Activated CD8-positive, alpha-beta memory T cell treated with anti-CD3 and anti-CD28 coated beads for 36 hours (primary cell): Measurements from ENCODE around the gene PGBD5. TPM values are rescaled to one million over a fixed set of nuclear protein-coding genes. Genes with fewer than 3 reads are reported as not detected.

Source experiments
- CTCF ChIA-PET: fragments of 350-600 bp; sonication (Branson Sonifier 250); formaldehyde crosslinking; loops from one replicate; lab custom pipeline; 2021; ENCODE audit warnings: antibody characterized with exemption; lab: Charles Lee
- POLR2A ChIA-PET: fragments of 350-600 bp; sonication (Branson Sonifier 250); formaldehyde crosslinking; loops from one replicate; lab custom pipeline; 2021; ENCODE audit warnings: antibody characterized with exemption; lab: Charles Lee
- total RNA-seq, 2 experiments: library from RNA; stranded (reverse); gene quantifications; one replicate each; pipeline ENCODE4 v1.2.3, GENCODE V29; 2021

Gene PGBD5
- total RNA-seq, 2 experiments from 2014 or later, result 0.04 TPM; not detected in 1

GRCh38 chr1:230317823-230318819, 108.0 kb downstream of the PGBD5 start:
- CTCF ChIA-PET, result interaction anchor here (1.2 kb wide), 1 partner anchor 26 kb away, joined by 4 read pairs; no protein-coding TSS in a partner anchor
- POLR2A ChIA-PET, result no interaction called here

DNA sequence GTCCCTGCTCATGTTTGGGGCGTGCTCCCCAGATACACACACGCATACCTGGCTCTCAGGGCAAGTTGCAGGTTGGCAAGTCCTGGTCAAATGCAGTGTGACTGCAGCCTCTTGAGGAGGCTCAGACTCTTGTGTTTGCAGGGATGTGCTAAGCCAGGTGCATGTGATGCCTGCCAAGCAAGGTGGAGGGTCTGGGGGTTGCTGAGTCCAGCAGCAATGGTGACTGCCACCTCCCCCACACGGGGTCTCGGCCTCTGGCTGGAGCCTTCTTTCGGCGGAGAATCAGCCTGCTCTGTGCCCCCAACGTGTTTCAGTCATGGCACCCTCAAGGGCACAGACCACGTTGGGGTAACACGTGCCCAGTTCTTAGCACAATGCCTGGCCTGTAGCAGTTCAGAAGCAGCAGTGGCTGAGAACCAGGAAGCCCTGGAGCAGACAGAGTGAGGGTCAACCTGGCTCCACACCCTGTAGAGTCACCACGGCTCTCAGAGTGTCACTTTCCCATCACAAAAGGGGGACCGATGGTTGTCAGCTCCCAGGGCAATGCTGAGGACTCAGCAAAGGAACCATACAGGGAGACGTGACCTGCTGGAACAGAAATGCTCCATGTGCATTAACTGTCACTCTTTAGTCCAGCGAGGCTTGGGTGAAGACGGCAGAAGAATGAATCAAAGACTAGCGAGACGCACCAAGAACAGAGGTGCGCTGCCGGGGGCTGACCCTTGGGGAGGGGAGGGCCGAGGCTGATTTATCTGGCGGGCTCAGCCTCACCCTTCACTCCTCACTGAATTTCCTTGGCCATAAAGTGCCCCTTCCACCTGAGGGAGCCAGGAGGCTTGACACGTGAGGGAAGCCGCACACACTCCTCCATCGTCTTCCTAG, 109.0 kb downstream of the PGBD5 start:
- ChIA-PET CTCF (interaction anchor here (1.2 kb wide), 1 partner anchor 27 kb away, joined by 4 read pairs; no protein-coding TSS in a partner anchor), POLR2A (no interaction called here)

- POLR2A ChIA-PET, result interaction anchor here (0.6 kb wide), 2 partner anchors 9 to 204 kb away, joined by 3 to 4 read pairs; no protein-coding TSS in a partner anchor
- CTCF ChIA-PET, result no interaction called here
Observed at GRCh38 chr1:230315099-230315498, 111.0 kb downstream of the PGBD5 start.

DNA sequence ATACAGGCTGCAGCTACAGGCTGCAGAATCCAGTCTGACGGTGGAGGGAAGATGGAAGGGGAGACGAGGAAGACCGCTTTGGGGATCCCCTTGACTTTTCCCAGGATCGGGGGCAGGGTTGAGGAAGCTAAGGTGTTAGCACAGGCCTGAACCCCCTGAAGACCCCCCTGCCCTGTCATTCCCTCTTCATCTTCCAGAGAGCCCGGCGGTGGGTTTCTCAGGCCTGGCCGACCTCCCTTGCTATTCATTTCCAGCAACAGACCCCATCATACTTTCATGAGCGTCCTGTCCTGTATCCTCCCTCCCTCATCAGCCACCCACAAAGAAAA, 112.0 kb downstream of the PGBD5 start:
- CTCF ChIA-PET, result no interaction called here

GRCh38 chr1:230313453-230314141, 112.5 kb downstream of the PGBD5 start:
- CTCF ChIA-PET, result no interaction called here
- POLR2A ChIA-PET, result interaction anchor here (0.6 kb wide), 1 partner anchor 7 kb away, joined by 5 read pairs; no protein-coding TSS in a partner anchor

More for the DNA sequence above, 112.0 kb downstream of the PGBD5 start:
- POLR2A ChIA-PET, result interaction anchor here (0.6 kb wide), 2 partner anchors 8 to 361 kb away, joined by 4 to 5 read pairs; no protein-coding TSS in a partner anchor

- ChIA-PET CTCF (interaction anchor here (0.7 kb wide), 1 partner anchor 108 kb away, joined by 3 read pairs; no protein-coding TSS in a partner anchor), POLR2A (no interaction called here)
Observed at GRCh38 chr1:230312676-230313075, 113.5 kb downstream of the PGBD5 start.

- CTCF ChIA-PET, result interaction anchor here (1.0 to 1.4 kb wide), 2 partner anchors 595 to 640 kb away, joined by 3 to 4 read pairs; no protein-coding TSS in a partner anchor
- POLR2A ChIA-PET, result interaction anchor here (0.6 kb wide), 1 partner anchor 1645 kb away, joined by 6 read pairs; no protein-coding TSS in a partner anchor
Observed at GRCh38 chr1:230310381-230311163, 115.6 kb downstream of the PGBD5 start.

DNA sequence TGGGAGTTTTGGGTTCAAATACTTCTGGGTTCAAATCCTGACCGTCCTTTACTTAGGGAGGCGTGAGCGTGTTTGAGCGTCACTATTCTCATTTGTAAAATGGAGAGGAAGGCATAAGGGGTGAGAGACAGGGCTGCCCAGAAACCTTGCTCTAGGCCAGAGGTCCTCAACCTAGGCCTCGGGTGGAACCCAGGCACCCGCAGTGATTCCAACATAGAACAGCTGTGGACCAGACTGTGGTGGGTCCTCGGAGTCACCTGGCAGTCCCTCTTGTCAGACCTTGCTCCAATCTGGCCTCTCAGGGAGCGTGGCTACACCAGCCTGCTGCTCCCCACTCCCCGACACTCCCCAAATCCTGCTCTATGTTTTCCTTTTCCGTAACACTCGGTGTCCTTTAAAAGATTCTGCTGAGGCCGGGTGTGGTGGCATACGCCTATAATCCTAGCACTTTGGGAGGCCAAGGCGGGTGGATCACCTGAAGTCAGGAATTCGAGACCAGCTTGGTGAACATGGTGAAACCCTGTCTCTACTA, 116.4 kb downstream of the PGBD5 start:
- ChIA-PET POLR2A (no interaction called here), CTCF (interaction anchor here (1.0 to 1.4 kb wide), 2 partner anchors 594 to 639 kb away, joined by 3 to 4 read pairs; no protein-coding TSS in a partner anchor)

DNA sequence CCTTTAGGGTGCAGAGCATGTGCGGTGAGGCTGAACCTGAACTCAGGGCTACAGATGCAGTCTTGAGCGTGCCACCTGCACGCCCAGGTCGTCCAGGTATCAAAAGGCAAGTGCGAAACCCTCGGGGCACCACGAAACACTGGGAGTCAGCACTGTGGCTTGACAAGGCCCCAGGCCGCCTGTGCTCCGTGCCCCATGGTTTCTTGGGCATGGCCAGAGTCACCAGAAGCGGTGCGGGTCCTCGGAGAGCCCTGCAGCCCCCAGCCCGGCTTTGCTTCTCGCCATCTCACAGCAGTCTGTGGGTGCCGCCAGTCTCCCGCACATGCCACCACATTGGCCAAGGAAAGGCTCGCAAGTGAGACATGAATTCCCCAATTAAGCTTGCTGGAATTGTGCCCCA, 117.3 kb downstream of the PGBD5 start:
- CTCF ChIA-PET, result interaction anchor here (1.4 kb wide), 1 partner anchor 593 kb away, joined by 4 read pairs; no protein-coding TSS in a partner anchor
- POLR2A ChIA-PET, result no interaction called here

DNA sequence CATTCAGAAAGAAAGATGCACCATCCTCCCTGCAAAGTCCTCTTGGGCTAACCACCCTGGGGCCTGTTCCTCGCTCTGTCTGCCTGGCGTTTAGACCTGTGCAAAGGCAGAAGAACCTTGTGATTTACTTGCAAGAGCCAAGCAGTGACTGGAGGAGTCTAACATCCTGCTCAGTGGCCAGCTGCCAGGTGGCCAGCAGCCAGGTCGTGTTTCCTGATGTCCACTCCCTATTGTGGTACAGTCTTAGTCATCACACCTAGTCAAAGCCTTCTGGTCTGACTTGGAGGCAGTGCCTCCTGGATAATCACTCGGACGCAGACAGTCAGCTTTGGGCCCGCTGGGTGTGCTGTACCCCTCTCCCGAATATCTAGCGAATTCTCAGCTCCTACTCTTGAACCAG, 118.1 kb downstream of the PGBD5 start:
- ChIA-PET CTCF (interaction anchor here (0.7 kb wide), 1 partner anchor 53 kb away, joined by 3 read pairs; no protein-coding TSS in a partner anchor), POLR2A (no interaction called here)

- CTCF ChIA-PET, result interaction anchor here (2.8 kb wide), 1 partner anchor 97 kb away, joined by 11 read pairs; no protein-coding TSS in a partner anchor
- POLR2A ChIA-PET, result no interaction called here
Observed at GRCh38 chr1:230307213-230307612, 118.9 kb downstream of the PGBD5 start.

GRCh38 chr1:230306169-230306568, 120.0 kb downstream of the PGBD5 start:
- POLR2A ChIA-PET, result interaction anchor here (0.6 to 0.7 kb wide), 3 partner anchors 8 to 66 kb away, joined by 4 to 9 read pairs (median 5); no protein-coding TSS in a partner anchor
- CTCF ChIA-PET, result interaction anchor here (0.7 to 2.8 kb wide), 9 partner anchors 29 to 797 kb away, joined by 3 to 11 read pairs (median 4); no protein-coding TSS in a partner anchor

DNA sequence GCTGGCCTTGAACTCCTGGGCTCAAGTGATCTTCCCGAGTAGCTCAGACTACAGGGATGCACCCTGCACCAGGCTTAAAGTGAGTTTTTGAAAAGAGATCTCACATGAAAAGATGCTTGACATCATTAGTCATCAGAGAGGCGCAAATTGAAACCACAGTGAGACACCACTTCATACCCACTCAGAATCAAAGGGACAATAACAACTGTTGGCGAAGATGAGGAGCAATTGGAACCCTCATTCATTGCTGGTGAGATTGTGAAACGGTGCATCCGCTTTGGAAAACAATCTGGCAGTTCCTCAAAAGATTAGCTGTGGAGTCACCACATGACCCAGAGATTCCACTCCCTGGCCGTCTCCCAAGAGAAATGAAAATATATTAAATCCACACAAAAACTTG, 122.3 kb downstream of the PGBD5 start:
- ChIA-PET POLR2A (interaction anchor here (0.6 kb wide), 1 partner anchor 1009 kb away, joined by 8 read pairs; no protein-coding TSS in a partner anchor), CTCF (no interaction called here)

DNA sequence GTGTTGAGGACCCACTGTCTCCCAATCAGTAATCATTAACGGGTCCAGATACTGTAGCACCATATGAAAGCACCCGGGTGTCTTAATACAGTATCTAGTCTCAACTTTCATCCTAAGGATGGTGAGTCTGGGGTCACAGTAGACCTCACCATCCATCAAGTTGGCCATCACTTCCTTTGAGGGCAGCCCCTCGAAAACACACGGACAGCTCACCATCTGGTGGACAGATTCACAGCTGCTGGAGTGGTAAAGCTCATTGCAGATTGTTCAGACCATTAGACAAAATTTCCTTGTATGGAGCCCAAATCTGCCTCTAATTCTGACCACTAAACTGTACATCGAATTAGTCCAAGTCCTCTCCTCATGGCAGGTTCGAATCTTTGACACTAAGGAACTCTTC, 123.1 kb downstream of the PGBD5 start:
- POLR2A ChIA-PET, result no interaction called here
- CTCF ChIA-PET, result interaction anchor here (0.6 kb wide), 1 partner anchor 385 kb away, joined by 3 read pairs; no protein-coding TSS in a partner anchor

GRCh38 chr1:230301822-230302221, 124.3 kb downstream of the PGBD5 start:
- ChIA-PET CTCF (no interaction called here), POLR2A (no interaction called here)

GRCh38 chr1:230301322-230301721, 124.8 kb downstream of the PGBD5 start:
- POLR2A ChIA-PET, result no interaction called here
- CTCF ChIA-PET, result no interaction called here
